Uterus (tissue), 4 donors: ENCODE data around the gene UNC93A. TPM values are rescaled to one million over a fixed set of nuclear protein-coding genes. Genes with fewer than 3 reads are reported as not detected.
"Not testable (repeated sequence)": the region's sequence is repeated elsewhere in the genome, so short reads cannot be mapped to it uniquely, and the experiment has no call there.

Experiments used
- DNase-seq, 2 donors: peaks; one replicate each; pipeline ENCODE4 v3.0.0-alpha.2; 2019 to 2020
- H3K27ac ChIP-seq, 2 donors: fragments of 200-600 bp; sonication (generic); 1 replicate in 1 of 2; 2 replicates in 1 of 2; pipeline ENCODE4 v1.5.1; 2016 to 2018
- H3K27me3 ChIP-seq, 2 donors: fragments of 200-600 bp; sonication (generic); one replicate each; pipeline ENCODE4 v1.5.1; 2018 to 2019; ENCODE audit warnings: control low read depth in 1 of 2
- H3K36me3 ChIP-seq, 2 donors: fragments of 200-600 bp; sonication (generic); one replicate each; pipeline ENCODE4 v1.5.1; 2019; ENCODE audit warnings: control low read depth in 1 of 2
- H3K4me1 ChIP-seq, 2 donors: fragments of 200-600 bp; sonication (generic); one replicate each; pipeline ENCODE4 v1.5.1; 2018 to 2019; ENCODE audit warnings: control low read depth in 1 of 2
- H3K4me3 ChIP-seq, 2 donors: fragments of 200-600 bp; sonication (generic); 1 replicate in 1 of 2; 2 replicates in 1 of 2; pipeline ENCODE4 v1.5.1; 2018 to 2019; ENCODE audit warnings: mild to moderate bottlenecking in 1 of 2
- H3K9me3 ChIP-seq, 2 donors: fragments of 200-600 bp; sonication (generic); one replicate each; pipeline ENCODE4 v1.5.1; 2019; ENCODE audit warnings: control low read depth in 1 of 2
- CTCF ChIP-seq, 4 experiments: fragments of 200-600 bp in 2 of 4; fragments of 450-650 bp in 2 of 4; sonication (generic) in 2 of 4; IDR thresholded peaks; one replicate each; pipeline ENCODE4 v1.5.1; 2016 to 2019; ENCODE audit warnings: antibody characterized with exemption in 4 of 4, mild to moderate bottlenecking in 2 of 4, moderate library complexity in 1 of 4
- POLR2A ChIP-seq, 2 donors: fragments of 450-650 bp; IDR thresholded peaks; one replicate each; pipeline ENCODE4 v1.6.1; 2016; ENCODE audit warnings: antibody characterized with exemption in 2 of 2, mild to moderate bottlenecking in 1 of 2, moderate library complexity in 1 of 2
- intact Hi-C: fragments of 100-400 bp; cut with DNase I; formaldehyde crosslinking; loops from one replicate; pipeline ENCODE4 v1.15.1; 2023; ENCODE audit warnings: low total_unique reads
- total RNA-seq, 4 donors: library from RNA; depleted of rRNA in 3 of 4; stranded (reverse); fragments of >200 nt in 3 of 4; gene quantifications; one replicate each; pipeline versions ENCODE4 v1.1.0 to v1.2.4, GENCODE V29; 2014 to 2023
- donor health status: DM: yes; HTN: yes; CAD: no.

Gene UNC93A
- total RNA-seq, 4 donors from 2014 or later: 0.97 TPM; not detected in 3

- Histone ChIP-seq H3K4me3 (no peak overlapping the region), H3K27me3 (no peaks in the 10 kb centered on the region), H3K4me1 (no peaks in the 10 kb centered on the region), H3K36me3 (no peaks in the 10 kb centered on the region), H3K27ac (no peak overlapping the region), H3K9me3 (no peaks in the 10 kb centered on the region)
- no peak for DNase-seq
- TF ChIP-seq POLR2A (IDR thresholded peaks at IDR 0.05) (no peak), CTCF (IDR thresholded peaks at IDR 0.05) (no peak)
- intact Hi-C loops: no loop called here
These were observed 5.9 kb upstream of the UNC93A start for GRCh38 chr6:167285077-167285770.

GRCh38 chr6:167287513-167288048 is 3.5 kb upstream of the UNC93A start:
- Histone ChIP-seq H3K4me1 (no peaks in the 10 kb centered on the region), H3K4me3 (no peak overlapping the region), H3K36me3 (no peaks in the 10 kb centered on the region), H3K27ac (no peak overlapping the region), H3K9me3 (no peaks in the 10 kb centered on the region), H3K27me3 (no peaks in the 10 kb centered on the region)
- DNase-seq: no peak
- intact Hi-C loops: no loop called here
- TF ChIP-seq CTCF (IDR thresholded peaks at IDR 0.05): no peak
- no peak for TF ChIP-seq POLR2A (IDR thresholded peaks at IDR 0.05)

DNA sequence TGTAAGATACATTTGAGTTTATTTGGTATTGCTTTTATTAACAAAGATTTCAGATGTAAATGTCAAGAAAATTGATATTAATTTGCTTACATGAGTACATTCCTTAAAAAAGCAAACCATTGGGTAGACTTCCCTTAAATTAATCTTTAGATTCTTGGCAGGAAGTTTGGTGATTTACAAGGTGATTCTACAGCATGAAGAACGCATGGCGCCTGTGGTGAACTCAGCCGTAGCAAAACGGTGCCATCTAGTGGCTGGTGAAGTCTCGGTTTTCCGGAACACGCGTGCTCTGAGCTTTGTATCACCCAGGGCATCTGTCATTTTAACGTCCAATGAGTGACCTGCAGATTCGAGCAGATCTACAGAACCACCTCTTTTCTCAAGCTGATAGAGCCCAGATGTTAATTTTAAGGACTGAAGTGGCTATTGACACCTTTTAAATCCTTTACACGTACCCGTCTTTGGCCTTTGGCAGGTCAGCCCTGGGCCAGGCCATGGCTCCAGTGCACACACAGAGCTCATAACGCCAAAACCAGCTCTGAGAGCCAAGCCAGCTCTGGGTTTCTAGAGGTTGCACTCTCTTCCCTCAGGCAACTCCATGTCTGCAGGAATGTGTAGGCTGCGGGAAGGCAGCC is 2.4 kb upstream of the UNC93A start:
- intact Hi-C loops, H3K4me3 ChIP-seq, DNase-seq: not testable (repeated sequence)

DNA sequence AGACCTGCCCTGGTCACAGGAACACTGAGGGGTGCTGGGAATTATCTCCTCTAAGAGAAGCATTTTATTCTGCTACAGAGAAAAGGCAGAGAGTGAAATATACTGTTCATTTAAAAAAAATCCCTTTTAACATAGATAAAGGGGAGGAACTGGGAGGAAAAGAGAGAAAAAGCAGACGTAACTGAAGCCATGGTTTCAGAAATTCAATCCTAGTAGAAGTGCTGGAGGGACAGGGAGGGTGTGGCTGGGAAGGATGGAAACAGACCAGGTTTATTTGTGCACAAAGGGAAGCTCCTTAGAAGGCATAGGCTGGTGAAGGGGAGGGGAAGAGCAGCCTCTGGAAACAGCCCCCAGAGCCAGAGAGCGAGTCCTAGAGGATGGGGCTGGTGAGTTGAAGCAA is 1.8 kb upstream of the UNC93A start:
- intact Hi-C loops, H3K36me3 ChIP-seq, H3K4me3 ChIP-seq, H3K27ac ChIP-seq, H3K27me3 ChIP-seq, H3K9me3 ChIP-seq, DNase-seq, H3K4me1 ChIP-seq: not testable (repeated sequence)

More for the DNA sequence above, 2.4 kb upstream of the UNC93A start:
- H3K4me1 ChIP-seq, H3K36me3 ChIP-seq, H3K27me3 ChIP-seq, H3K9me3 ChIP-seq, H3K27ac ChIP-seq: not testable (repeated sequence)
- TF ChIP-seq CTCF (IDR thresholded peaks at IDR 0.05): peak in 3 of 4 experiments; percentile 38 to 55 (median 41)

DNA sequence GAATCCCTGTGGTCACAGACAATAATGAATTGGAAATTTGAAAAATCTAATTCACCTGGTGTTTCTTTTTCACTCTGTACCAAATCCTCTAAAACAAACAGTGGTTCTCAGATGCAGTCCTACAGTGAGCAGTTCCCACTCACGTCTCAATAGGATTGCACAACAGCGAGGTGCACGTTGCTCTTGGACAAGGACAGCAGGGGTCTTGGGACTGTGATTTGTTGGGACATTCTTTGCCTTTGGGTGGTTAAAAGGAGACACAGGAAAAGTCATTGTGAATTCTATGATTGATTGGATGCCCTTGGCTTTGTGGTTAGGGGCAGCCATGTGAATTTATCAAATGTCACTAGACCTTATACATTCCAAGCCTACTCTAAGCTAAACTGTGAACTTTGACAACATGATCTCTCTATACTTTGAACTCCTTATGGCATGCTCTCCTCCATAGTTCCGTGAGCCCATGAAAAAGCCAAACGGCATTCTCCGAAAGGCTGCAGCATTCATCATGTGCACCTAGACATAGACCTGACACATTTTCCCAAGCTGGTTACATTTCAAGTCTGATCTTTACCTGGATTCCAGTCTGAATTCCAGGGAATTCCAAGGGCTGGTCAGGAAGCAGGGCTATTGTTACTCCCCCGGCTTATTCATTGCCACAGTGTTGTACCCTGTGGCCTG is 647 bp downstream of the UNC93A start:
- no peaks in the 10 kb centered on the region for H3K27me3 ChIP-seq
- intact Hi-C loops: no loop called here
- DNase-seq: no peak

More for the DNA sequence above, 647 bp downstream of the UNC93A start:
- H3K9me3 ChIP-seq: no peaks in the 10 kb centered on the region
- H3K4me1 ChIP-seq: no peaks in the 10 kb centered on the region
- H3K27ac ChIP-seq: no peak overlapping the region
- TF ChIP-seq POLR2A (IDR thresholded peaks at IDR 0.05): no peak
- no peak for TF ChIP-seq CTCF (IDR thresholded peaks at IDR 0.05)
- no peaks in the 10 kb centered on the region for H3K36me3 ChIP-seq
- no peak overlapping the region for H3K4me3 ChIP-seq
